SK-N-SH treated with all-trans-retinoic acid at 6 μM for 48 hours (cell line): ENCODE measurements around the gene SMYD5.

Experiments used
- ATAC-seq: fragments of 200-7000 bp; cut with Tn5 transposase; 3 replicates; pipeline ENCODE4 v1.9.1; 2020; ENCODE audit warnings: mild to moderate bottlenecking, moderate library complexity
- BACH2 ChIP-seq: fragments of 250-450 bp; sonication (Bioruptor Pico); IDR thresholded peaks from 2 replicates; pipeline ENCODE4 v1.9.0; 2021; ENCODE audit warnings: mild to moderate bottlenecking, borderline replicate concordance
- CSDC2 ChIP-seq: fragments of 250-450 bp; sonication (Bioruptor Pico); IDR thresholded peaks from 2 replicates; pipeline ENCODE4 v1.5.0; 2020; ENCODE audit warnings: mild to moderate bottlenecking, moderate library complexity
- CSRNP3 ChIP-seq: fragments of 250-450 bp; sonication (Bioruptor Pico); IDR thresholded peaks from 2 replicates; pipeline ENCODE4 v1.5.1; 2021; ENCODE audit warnings: mild to moderate bottlenecking, moderate library complexity
- ESRRG ChIP-seq: fragments of 250-450 bp; sonication (Bioruptor Pico); IDR thresholded peaks from 2 replicates; pipeline ENCODE4 v1.6.1; 2021; ENCODE audit warnings: mild to moderate bottlenecking
- GLIS3 ChIP-seq: fragments of 250-450 bp; sonication (Bioruptor Pico); IDR thresholded peaks from 2 replicates; pipeline ENCODE4 v1.5.0; 2020; ENCODE audit warnings: mild to moderate bottlenecking, moderate library complexity
- ISL1 ChIP-seq: fragments of 250-450 bp; sonication (Bioruptor Pico); IDR thresholded peaks from 2 replicates; pipeline ENCODE4 v2.1.2; 2022; ENCODE audit warnings: mild to moderate bottlenecking, moderate library complexity
- PATZ1 ChIP-seq: fragments of 250-450 bp; sonication (Bioruptor Pico); IDR thresholded peaks from 2 replicates; pipeline ENCODE4 v1.8.0; 2020; ENCODE audit warnings: mild to moderate bottlenecking, moderate library complexity, borderline replicate concordance
- POU6F1 ChIP-seq: fragments of 250-450 bp; sonication (Bioruptor Pico); IDR thresholded peaks from 2 replicates; pipeline ENCODE4 v1.8.0; 2021; ENCODE audit warnings: low read depth, mild to moderate bottlenecking, moderate library complexity, borderline replicate concordance
- PPARA ChIP-seq: fragments of 250-450 bp; sonication (Bioruptor Pico); IDR thresholded peaks from 2 replicates; pipeline ENCODE4 v1.5.0; 2020; ENCODE audit warnings: mild to moderate bottlenecking, borderline replicate concordance
- RARB ChIP-seq: fragments of 250-450 bp; sonication (Bioruptor Pico); IDR thresholded peaks from 2 replicates; pipeline ENCODE4 v1.8.0; 2021; ENCODE audit warnings: mild to moderate bottlenecking, moderate library complexity
- SNAI2 ChIP-seq: fragments of 250-450 bp; sonication (Bioruptor Pico); IDR thresholded peaks from 2 replicates; pipeline ENCODE4 v1.5.0; 2020; ENCODE audit warnings: mild to moderate bottlenecking, moderate library complexity
- ZC3H10 ChIP-seq: fragments of 250-450 bp; sonication (Bioruptor Pico); IDR thresholded peaks from 2 replicates; pipeline ENCODE4 v1.5.1; 2021; ENCODE audit warnings: mild to moderate bottlenecking, moderate library complexity
- ZNF565 ChIP-seq: fragments of 450-650 bp; formaldehyde crosslinking; conservative IDR thresholded peaks from 2 replicates; pipeline ENCODE4 v1.5.0; 2020; ENCODE audit warnings: low read depth, mild to moderate bottlenecking, moderate library complexity
- ZNF70 ChIP-seq: fragments of 450-650 bp; formaldehyde crosslinking; IDR thresholded peaks from 2 replicates; pipeline ENCODE4 v1.5.0; 2020; ENCODE audit warnings: mild to moderate bottlenecking, moderate library complexity
- ZNF8 ChIP-seq: fragments of 450-650 bp; formaldehyde crosslinking; IDR thresholded peaks from 2 replicates; pipeline ENCODE4 v1.5.0; 2020; ENCODE audit warnings: mild to moderate bottlenecking, moderate library complexity
- TF ChIP-seq, protein P1 (sequence below): fragments of 250-450 bp; sonication (Bioruptor Pico); IDR thresholded peaks from 2 replicates; pipeline ENCODE4 v1.5.1; 2020; ENCODE audit warnings: low read depth, mild to moderate bottlenecking, moderate library complexity

Gene SMYD5

GRCh38 chr2:73175663-73176204, 38.3 kb upstream of the SMYD5 start (continued):
- TF ChIP-seq POU6F1 (CRISPR knock-in tag) (no peak), GLIS3 (CRISPR knock-in tag) (no peak), BACH2 (no peak)
- TF ChIP-seq, protein P1, sequence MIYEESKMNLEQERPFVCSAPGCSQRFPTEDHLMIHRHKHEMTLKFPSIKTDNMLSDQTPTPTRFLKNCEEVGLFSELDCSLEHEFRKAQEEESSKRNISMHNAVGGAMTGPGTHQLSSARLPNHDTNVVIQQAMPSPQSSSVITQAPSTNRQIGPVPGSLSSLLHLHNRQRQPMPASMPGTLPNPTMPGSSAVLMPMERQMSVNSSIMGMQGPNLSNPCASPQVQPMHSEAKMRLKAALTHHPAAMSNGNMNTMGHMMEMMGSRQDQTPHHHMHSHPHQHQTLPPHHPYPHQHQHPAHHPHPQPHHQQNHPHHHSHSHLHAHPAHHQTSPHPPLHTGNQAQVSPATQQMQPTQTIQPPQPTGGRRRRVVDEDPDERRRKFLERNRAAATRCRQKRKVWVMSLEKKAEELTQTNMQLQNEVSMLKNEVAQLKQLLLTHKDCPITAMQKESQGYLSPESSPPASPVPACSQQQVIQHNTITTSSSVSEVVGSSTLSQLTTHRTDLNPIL (CRISPR knock-in tag), result no peak

GRCh38 chr2:73176205-73176880, 37.7 kb upstream of the SMYD5 start:
- TF ChIP-seq POU6F1 (CRISPR knock-in tag), result no peak
- no peak for TF ChIP-seq SNAI2 (CRISPR knock-in tag)
- TF ChIP-seq ZC3H10, result no peak
- TF ChIP-seq ZNF565 (CRISPR knock-in tag), result no peak
- no peak for TF ChIP-seq PPARA (CRISPR knock-in tag)
- no peak for TF ChIP-seq CSDC2 (CRISPR knock-in tag)
- TF ChIP-seq ZNF70 (CRISPR knock-in tag), result no peak
- no peak for TF ChIP-seq ISL1 (CRISPR knock-in tag)
- no peak for TF ChIP-seq CSRNP3
- TF ChIP-seq, all 23 proteins: peak for 0
- ATAC-seq, result peak; percentile 4

DNA sequence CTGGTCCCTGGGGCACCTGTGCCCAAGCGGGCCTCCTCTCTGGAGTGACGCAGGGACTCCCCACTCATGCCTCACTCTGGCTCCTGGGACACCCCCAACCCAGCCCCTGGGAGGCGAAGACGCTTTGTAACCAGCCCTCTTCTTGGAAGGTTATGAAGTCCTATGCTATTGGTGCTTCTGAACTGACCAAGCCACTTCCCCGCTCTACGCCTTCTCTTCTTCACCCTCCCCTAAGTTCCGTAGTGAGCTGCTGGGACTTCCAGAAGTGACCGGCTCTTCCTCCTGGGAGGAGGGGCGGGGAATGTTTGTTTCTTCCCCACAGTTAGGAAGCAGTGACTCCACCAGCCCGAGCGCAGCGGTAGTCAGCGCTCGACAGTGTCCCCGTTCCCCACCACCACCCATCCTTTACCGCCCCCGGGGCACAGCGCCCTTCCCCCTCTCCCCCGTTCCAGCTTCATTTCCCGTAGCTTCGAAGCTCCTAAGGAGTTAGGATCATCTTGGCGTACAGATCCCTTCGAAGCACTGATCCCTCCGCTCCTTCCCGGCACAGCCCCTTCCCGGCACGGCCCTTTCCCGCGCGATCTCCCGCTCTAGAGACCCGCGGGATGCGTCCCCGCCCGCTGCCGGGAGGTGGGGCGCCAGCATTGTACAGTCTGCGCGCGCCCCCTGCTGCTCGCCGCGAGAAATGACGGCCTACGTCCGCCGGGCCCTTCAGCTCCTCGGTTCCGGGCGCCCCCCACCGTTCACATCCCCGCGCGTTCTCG, 37.0 kb upstream of the SMYD5 start:
- ATAC-seq, result peak; percentile 92
- TF ChIP-seq SNAI2 (CRISPR knock-in tag) (no peak), ZNF70 (CRISPR knock-in tag) (no peak), BACH2 (no peak), CSRNP3 (no peak), PPARA (CRISPR knock-in tag) (no peak), PATZ1 (CRISPR knock-in tag) (no peak), RARB (no peak), ESRRG (CRISPR knock-in tag) (no peak), ZNF8 (no peak)
- TF ChIP-seq, all 23 proteins: peak for 0
